Heart left ventricle (tissue), 13 donors: ENCODE results near the gene CDC16.

Experiments
- CTCF ChIP-seq, 12 donors: fragments of 200-600 bp; sonication (generic) in 4 of 12; IDR thresholded peaks; one replicate each; pipeline versions ENCODE4 v1.5.0 to v1.8.0; 2018 to 2022; ENCODE audit warnings: antibody characterized with exemption in 12 of 12, mild to moderate bottlenecking in 5 of 12
- POLR2A ChIP-seq, 2 donors: fragments of 450-650 bp; IDR thresholded peaks; one replicate each; pipeline ENCODE4 v1.6.1; 2017; ENCODE audit warnings: antibody characterized with exemption in 2 of 2, mild to moderate bottlenecking in 2 of 2, moderate library complexity in 2 of 2
- donor health status: ischemic (EF 13 %, LVEDD 7.1; RV severe dilation, severe dysfunction).
- donor health status: DM: no; HTN: yes; CAD: no.
- donor health status: DM: no; HTN: no; CAD: no.
- donor health status: ischemic (EF 25% LVEDD 6.9; RV normal size, moderate dysfunction).
- donor health status: ischemic (EF 25% LVEDD 5.7; RV mildly dilated, moderate dysfunction).
- donor health status: ischemic (EF 35%, LVEDD 5.7; RV mildly dilated, moderate dysfunction).
- donor health status: nonischemic (EF 11% LVEDD 7.7; RV severe dilation, severe dysfunction).
- donor health status: DM: yes; HTN: yes; CAD: no.
- donor health status: PGD.
- donor health status: ischemic (EF 29% LVEDD 5.4; RV normal size, mild dysfunction).
- donor health status: nonischemic (EF 23%, LVEDD 6.1; RV moderate dilation, normal function).

- TF ChIP-seq POLR2A (IDR thresholded peaks at IDR 0.05) (no peak), CTCF (IDR thresholded peaks at IDR 0.05) (no peak)
Measured at GRCh38 chr13:114320065-114320464, 85.4 kb downstream of the CDC16 start.
